Transverse colon (tissue), 4 donors: ENCODE data around the gene HECA. TPM values are rescaled to one million over a fixed set of nuclear protein-coding genes. Genes with fewer than 3 reads are reported as not detected.

Experiments
- DNase-seq: peaks from one replicate; pipeline ENCODE4 v3.0.0-alpha.2; 2019
- H3K27ac ChIP-seq, 4 donors: fragments of 200-600 bp; sonication (generic); 2 replicates each; pipeline ENCODE4 v1.5.1; 2016 to 2018; ENCODE audit warnings: inconsistent platforms in 4 of 4
- H3K27me3 ChIP-seq: fragments of 200-600 bp; sonication (generic); 2 replicates; pipeline ENCODE4 v1.5.1; 2017; ENCODE audit warnings: inconsistent platforms
- H3K36me3 ChIP-seq, 4 donors: fragments of 200-600 bp; sonication (generic); 2 replicates each; pipeline ENCODE4 v1.5.1; 2017 to 2019; ENCODE audit warnings: inconsistent platforms in 4 of 4
- H3K4me1 ChIP-seq, 4 donors: fragments of 200-600 bp; sonication (generic); 2 replicates each; pipeline ENCODE4 v1.5.1; 2017 to 2020; ENCODE audit warnings: inconsistent platforms in 4 of 4
- H3K4me3 ChIP-seq, 4 donors: fragments of 200-600 bp; sonication (generic); 1 replicate in 1 of 4; 2 replicates in 3 of 4; pipeline versions ENCODE4 v1.5.1 to v1.6.1; 2017 to 2019; ENCODE audit warnings: inconsistent platforms in 4 of 4
- H3K9me3 ChIP-seq, 2 donors: fragments of 200-600 bp; sonication (generic); 2 replicates each; pipeline ENCODE4 v1.5.1; 2017 to 2019; ENCODE audit warnings: inconsistent platforms in 2 of 2
- EP300 ChIP-seq: sonication (generic); formaldehyde crosslinking; IDR thresholded peaks from one replicate; pipeline ENCODE4 v1.6.1; 2017; ENCODE audit warnings: antibody characterized with exemption, low read depth
- POLR2A ChIP-seq: fragments of 450-650 bp; IDR thresholded peaks from one replicate; pipeline ENCODE4 v1.6.1; 2016; ENCODE audit warnings: antibody characterized with exemption, mild to moderate bottlenecking, moderate library complexity
- POLR2AphosphoS5 ChIP-seq, 3 donors: sonication (generic); formaldehyde crosslinking; IDR thresholded peaks; one replicate each; pipeline ENCODE4 v1.6.1; 2016; ENCODE audit warnings: antibody characterized with exemption in 3 of 3
- WGBS, 2 donors: methylation state at CpG; one replicate each; pipeline ENCODE4 v1.1.5; 2018; ENCODE audit warnings: low coverage in 1 of 2; 5-methylcytosine and 5-hydroxymethylcytosine counted together
- in situ Hi-C, 4 donors: fragments of 200-750 bp; cut with MboI; loops; one replicate each; pipeline versions ENCODE4 v1.15.0 to v1.15.1; 2017; ENCODE audit warnings: low sequenced_read_pairs in 3 of 4, low pct_ligation_motif_present in 1 of 4, low pct_unique_long_range_greater_than_20kb in 1 of 4
- intact Hi-C: fragments of 100-400 bp; cut with DNase I; formaldehyde crosslinking; loops from one replicate; pipeline ENCODE4 v1.15.1; 2023; ENCODE audit warnings: low total_unique reads
- total RNA-seq, 4 donors: library from RNA; depleted of rRNA; stranded (reverse); fragments of >200 nt; gene quantifications; one replicate each; pipeline ENCODE4 v1.1.0, GENCODE V29; 2016
- TF ChIP-seq, protein P1 (sequence below), 5 experiments: fragments of 200-600 bp in 3 of 5; fragments of 450-650 bp in 2 of 5; sonication (generic) in 3 of 5; IDR thresholded peaks; 1 replicate in 2 of 5; 2 replicates in 3 of 5; pipeline ENCODE4 v1.5.1; 2016 to 2017; ENCODE audit warnings: antibody characterized with exemption in 5 of 5, inconsistent platforms in 3 of 5, mild to moderate bottlenecking in 2 of 5, moderate library complexity in 1 of 5

The HECA gene
- total RNA-seq, 4 donors from 2014 or later: 34.4 to 53.7 (median 45.5) TPM

DNA sequence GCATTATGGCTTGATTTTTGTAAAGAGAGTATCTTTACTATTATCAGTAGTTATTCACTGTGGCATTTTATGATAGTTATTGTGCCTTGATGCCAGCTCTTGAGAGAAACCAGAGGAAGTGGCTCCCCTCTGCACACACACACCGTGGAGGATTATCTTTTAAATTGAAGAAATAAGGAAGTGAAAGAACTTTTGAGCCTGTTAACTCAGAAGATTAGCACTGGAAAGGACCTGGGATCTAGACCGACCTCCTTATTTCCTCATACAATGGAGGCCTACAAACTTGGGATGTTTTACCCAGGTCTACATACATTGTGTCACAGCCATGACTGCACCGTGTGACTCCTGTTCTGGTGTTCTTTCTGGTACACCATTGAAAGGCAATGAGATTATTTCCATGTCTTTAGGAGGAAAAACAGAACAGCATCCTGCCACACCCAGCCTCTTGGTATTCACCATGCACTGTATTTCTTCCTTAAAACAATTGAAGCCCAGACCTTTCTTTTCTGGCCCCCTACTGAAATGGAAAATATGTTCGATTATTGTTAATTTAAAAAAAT is 40.6 kb downstream of the HECA start:
- no peak overlapping the region for H3K27ac ChIP-seq
- in situ Hi-C loops (no loop called here), intact Hi-C loops (no loop called here)
- no peaks in the 10 kb centered on the region for H3K9me3 ChIP-seq
- H3K4me1 ChIP-seq: peaks cover 0 to 9% (median 0%) of the 10 kb centered on the region in 4 donors
- no peak for DNase-seq
- TF ChIP-seq, protein P1, sequence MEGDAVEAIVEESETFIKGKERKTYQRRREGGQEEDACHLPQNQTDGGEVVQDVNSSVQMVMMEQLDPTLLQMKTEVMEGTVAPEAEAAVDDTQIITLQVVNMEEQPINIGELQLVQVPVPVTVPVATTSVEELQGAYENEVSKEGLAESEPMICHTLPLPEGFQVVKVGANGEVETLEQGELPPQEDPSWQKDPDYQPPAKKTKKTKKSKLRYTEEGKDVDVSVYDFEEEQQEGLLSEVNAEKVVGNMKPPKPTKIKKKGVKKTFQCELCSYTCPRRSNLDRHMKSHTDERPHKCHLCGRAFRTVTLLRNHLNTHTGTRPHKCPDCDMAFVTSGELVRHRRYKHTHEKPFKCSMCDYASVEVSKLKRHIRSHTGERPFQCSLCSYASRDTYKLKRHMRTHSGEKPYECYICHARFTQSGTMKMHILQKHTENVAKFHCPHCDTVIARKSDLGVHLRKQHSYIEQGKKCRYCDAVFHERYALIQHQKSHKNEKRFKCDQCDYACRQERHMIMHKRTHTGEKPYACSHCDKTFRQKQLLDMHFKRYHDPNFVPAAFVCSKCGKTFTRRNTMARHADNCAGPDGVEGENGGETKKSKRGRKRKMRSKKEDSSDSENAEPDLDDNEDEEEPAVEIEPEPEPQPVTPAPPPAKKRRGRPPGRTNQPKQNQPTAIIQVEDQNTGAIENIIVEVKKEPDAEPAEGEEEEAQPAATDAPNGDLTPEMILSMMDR (IDR thresholded peaks at IDR 0.05): no peak
- TF ChIP-seq POLR2AphosphoS5 (IDR thresholded peaks at IDR 0.05) (no peak), EP300 (no peak), POLR2A (no peak)
- H3K36me3 ChIP-seq: peaks cover 0 to 16% (median 7%) of the 10 kb centered on the region in 4 donors
- no peak overlapping the region for H3K4me3 ChIP-seq
- H3K27me3 ChIP-seq: no peaks in the 10 kb centered on the region
- 54 to 63% methylated on average over 3 to 4 of the region's 4 CpGs for WGBS, 2 donors

DNA sequence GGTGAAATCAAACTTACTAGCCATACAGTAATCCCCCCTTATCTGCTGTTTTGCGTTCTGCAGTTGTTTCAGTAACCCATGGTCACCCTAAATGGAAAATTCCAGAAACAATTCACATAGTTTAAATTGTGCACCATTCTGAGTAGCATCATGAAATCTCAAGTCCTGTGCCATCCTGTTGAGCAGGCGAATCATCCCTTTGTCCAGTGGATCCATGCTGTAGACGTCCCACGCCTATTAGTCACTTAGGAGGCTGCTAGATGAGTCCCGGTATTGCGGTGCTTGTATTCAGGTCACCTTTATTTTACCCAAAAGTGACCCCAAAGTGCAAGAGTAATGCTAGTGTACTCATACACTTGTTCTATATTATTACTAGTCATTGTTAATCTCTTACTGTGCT is 46.4 kb downstream of the HECA start:
- TF ChIP-seq, protein P1 (IDR thresholded peaks at IDR 0.05): no peak
- no peak for TF ChIP-seq POLR2A
- TF ChIP-seq POLR2AphosphoS5 (IDR thresholded peaks at IDR 0.05): no peak
- intact Hi-C loops: no loop called here
- in situ Hi-C loops: no loop called here
- Histone ChIP-seq H3K4me3 (no peak overlapping the region), H3K9me3 (no peaks in the 10 kb centered on the region), H3K36me3 (peaks cover 0 to 15% (median 2%) of the 10 kb centered on the region in 4 donors), H3K27ac (no peak overlapping the region), H3K4me1 (no peaks in the 10 kb centered on the region), H3K27me3 (no peaks in the 10 kb centered on the region)
- DNase-seq: no peak
- WGBS, 2 donors: 97 to 100% methylated on average over 3 to 6 of the region's 6 CpGs

DNA sequence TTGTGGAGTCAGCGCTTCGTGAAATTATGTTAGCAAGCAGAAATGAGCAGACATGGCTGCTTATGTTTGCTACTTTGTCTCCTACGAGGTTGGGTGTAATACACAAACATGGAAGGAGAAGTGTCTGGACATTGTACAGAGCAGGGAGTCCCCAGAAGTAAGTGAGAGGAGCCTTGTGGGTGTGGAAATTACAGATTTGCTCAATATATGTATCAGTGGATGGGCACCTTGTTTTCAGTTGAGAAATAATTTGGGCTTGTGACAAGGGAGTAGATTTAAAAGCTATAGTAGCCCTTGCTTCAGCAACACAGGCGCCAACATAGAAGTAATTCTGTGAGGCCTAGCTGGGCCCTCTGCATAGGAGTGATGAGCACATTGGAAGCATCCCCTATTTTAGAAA is 49.2 kb downstream of the HECA start:
- H3K27ac ChIP-seq: no peak overlapping the region
- H3K4me1 ChIP-seq: no peaks in the 10 kb centered on the region
- DNase-seq: no peak
- no peaks in the 10 kb centered on the region for H3K9me3 ChIP-seq
- H3K36me3 ChIP-seq: peaks cover 0 to 5% (median 0%) of the 10 kb centered on the region in 4 donors
- TF ChIP-seq POLR2A (no peak), EP300 (no peak), POLR2AphosphoS5 (IDR thresholded peaks at IDR 0.05) (no peak)
- TF ChIP-seq, protein P1 (IDR thresholded peaks at IDR 0.05): no peak
- intact Hi-C loops (no loop called here), in situ Hi-C loops (no loop called here)
- H3K27me3 ChIP-seq: no peaks in the 10 kb centered on the region
- WGBS, 2 donors: 81 to 90% methylated on average over 4 of the region's 4 CpGs
- H3K4me3 ChIP-seq: no peak overlapping the region

DNA sequence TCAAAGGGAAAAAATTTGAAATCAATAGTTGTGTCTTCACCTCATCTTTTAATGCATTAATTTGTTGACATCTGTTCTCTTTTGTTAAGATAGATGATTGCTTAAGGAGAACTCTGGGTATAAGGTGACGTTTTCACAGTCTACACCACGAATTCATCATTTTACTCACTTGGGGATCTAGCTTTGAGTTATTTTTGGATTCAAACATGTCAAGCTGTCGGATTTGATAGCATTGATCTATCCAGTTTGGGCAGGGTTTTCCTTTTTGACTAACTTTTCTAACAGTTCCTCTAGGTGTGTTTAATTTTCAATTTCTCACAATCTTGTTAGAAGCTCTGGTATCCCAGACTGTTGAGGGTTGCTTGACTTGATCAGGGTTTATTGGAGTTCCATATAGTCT is 49.6 kb downstream of the HECA start:
- H3K27me3 ChIP-seq: no peaks in the 10 kb centered on the region
- H3K9me3 ChIP-seq: no peaks in the 10 kb centered on the region
- H3K36me3 ChIP-seq: peaks cover 0 to 1% (median 0%) of the 10 kb centered on the region in 4 donors
- intact Hi-C loops (no loop called here), in situ Hi-C loops (no loop called here)
- DNase-seq: no peak
- TF ChIP-seq, protein P1 (IDR thresholded peaks at IDR 0.05): no peak
- TF ChIP-seq EP300 (no peak), POLR2AphosphoS5 (IDR thresholded peaks at IDR 0.05) (no peak), POLR2A (no peak)
- WGBS, 2 donors: 87% methylated on average over 3 of the region's 3 CpGs
- no peaks in the 10 kb centered on the region for H3K4me1 ChIP-seq
- H3K27ac ChIP-seq: no peak overlapping the region
- no peak overlapping the region for H3K4me3 ChIP-seq
